NOMO-1 (cell line): ENCODE data around the gene POTEB.
"Not testable (repeated sequence)": the region's sequence is repeated elsewhere in the genome, so short reads cannot be mapped to it uniquely, and the experiment has no call there.

Source experiments
- DNase-seq, 2 experiments: peaks; one replicate each; lab custom pipeline; 2025; ENCODE audit not compliant: unreplicated experiment in 2 of 2; lab: John Stamatoyannopoulos, UW

Gene POTEB

GRCh38 chr15:21877635-21878034 lies at the start of gene POTEB:
Gene POTEB (minus strand): TSS chr15:21877735. CDS start chr15:21877246, 489 bp downstream.
- not testable (repeated sequence) for DNase-seq

DNA sequence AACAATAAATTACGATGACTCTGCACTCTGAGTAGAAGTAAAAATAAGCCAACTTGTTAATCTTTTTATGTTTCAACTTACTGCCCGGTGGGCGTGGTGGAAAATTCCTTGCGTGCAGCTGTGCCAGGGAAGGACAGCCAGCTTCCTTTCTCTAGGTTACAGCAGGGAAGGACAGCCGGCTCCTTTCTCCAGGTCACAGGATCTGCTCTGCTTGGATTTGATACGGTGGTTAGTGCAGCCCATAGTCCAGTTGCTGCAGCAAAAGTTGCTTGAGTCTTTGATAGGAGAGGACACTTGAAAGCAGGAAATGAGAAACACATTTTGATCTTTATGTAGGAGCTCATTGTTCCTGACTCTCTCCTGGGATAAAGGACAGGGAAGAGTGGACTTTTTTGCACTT lies 13.4 kb upstream of the POTEB start:
- DNase-seq, result not testable (repeated sequence)

- not testable (repeated sequence) for DNase-seq
Measured at GRCh38 chr15:21889542-21889941, 12.0 kb upstream of the POTEB start.

GRCh38 chr15:21838831-21839230 lies 38.7 kb downstream of the POTEB start:
- DNase-seq, result not testable (repeated sequence)
